GM18873 (cell line): ENCODE results near the gene JMJD4.

Experiments
- ATAC-seq: cut with Tn5 transposase; IDR thresholded peaks from one replicate; pipeline ENCODE4 v1.9.1; 2021; ENCODE audit warnings: mild to moderate bottlenecking, moderate library complexity, moderate number of reproducible peaks; ENCODE audit not compliant: unreplicated experiment, low FRiP score

The JMJD4 gene

GRCh38 chr1:227753999-227754711 is 19.1 kb upstream of the JMJD4 start:
- ATAC-seq = no peak

- ATAC-seq = no peak
Observed at GRCh38 chr1:227749916-227750710, 15.0 kb upstream of the JMJD4 start.

GRCh38 chr1:227749225-227749624 is 14.1 kb upstream of the JMJD4 start:
- ATAC-seq = no peak

- ATAC-seq = no peak
Observed at GRCh38 chr1:227748496-227749182, 13.5 kb upstream of the JMJD4 start.

GRCh38 chr1:227747948-227748495 is 12.9 kb upstream of the JMJD4 start:
- ATAC-seq = no peak

- no peak for ATAC-seq
Observed at GRCh38 chr1:227747382-227747781, 12.3 kb upstream of the JMJD4 start.

GRCh38 chr1:227746676-227747075 is 11.6 kb upstream of the JMJD4 start:
- no peak for ATAC-seq

- no peak for ATAC-seq
Observed at GRCh38 chr1:227745568-227746265, 10.6 kb upstream of the JMJD4 start.

- ATAC-seq = no peak
Observed at GRCh38 chr1:227744668-227745067, 9.6 kb upstream of the JMJD4 start.

- ATAC-seq = no peak
Observed at GRCh38 chr1:227742738-227743715, 7.9 kb upstream of the JMJD4 start.

- ATAC-seq = no peak
Observed at GRCh38 chr1:227741166-227741870, 6.2 kb upstream of the JMJD4 start.

- no peak for ATAC-seq
Observed at GRCh38 chr1:227740401-227740960, 5.4 kb upstream of the JMJD4 start.

- ATAC-seq = no peak
Observed at GRCh38 chr1:227739636-227740035, 4.5 kb upstream of the JMJD4 start.

GRCh38 chr1:227738820-227739219 is 3.7 kb upstream of the JMJD4 start:
- no peak for ATAC-seq

- no peak for ATAC-seq
Observed at GRCh38 chr1:227736814-227737432, 1.8 kb upstream of the JMJD4 start.

- no peak for ATAC-seq
Observed at GRCh38 chr1:227735539-227736285, 610 bp upstream of the JMJD4 start.

GRCh38 chr1:227734546-227734855 is 601 bp downstream of the JMJD4 start:
- ATAC-seq = no peak
